OCI-LY7 (cell line): ENCODE data around the gene IRX4. TPM values are rescaled to one million over a fixed set of nuclear protein-coding genes. Genes with fewer than 3 reads are reported as not detected.

Source experiments
- BruUV-seq: library from RNA; stranded (reverse); fragments of 400-500 nt; replicated peaks from 2 replicates; lab custom pipeline; 2021; lab: Mats Ljungman, UMichigan
- CTCF ChIA-PET: fragments of 300-600 bp; sonication (Branson Sonifier 250); formaldehyde crosslinking; loops from one replicate; lab custom pipeline; 2022; ENCODE audit warnings: antibody characterized with exemption; ENCODE audit not compliant: unreplicated experiment; lab: Charles Lee
- POLR2A ChIA-PET: fragments of 300-600 bp; sonication (Branson Sonifier 250); formaldehyde crosslinking; loops from one replicate; lab custom pipeline; 2022; ENCODE audit warnings: antibody characterized with exemption; lab: Charles Lee
- DNase-seq: peaks from one replicate; pipeline ENCODE4 v3.0.0-alpha.2; 2015; ENCODE audit warnings: low spot score
- H2AFZ ChIP-seq: fragments of 200-600 bp; sonication (generic), shearing (Covaris generic); 2 replicates; pipeline ENCODE4 v1.6.1; 2014; ENCODE audit warnings: mild to moderate bottlenecking, antibody characterized with exemption, low read length, moderate library complexity
- H3K27ac ChIP-seq: fragments of 200-600 bp; sonication (generic); 2 replicates; pipeline ENCODE4 v1.5.1; 2014; ENCODE audit warnings: mixed run types, low read depth, mild to moderate bottlenecking, moderate library complexity, low read length, inconsistent platforms; ENCODE audit not compliant: poor library complexity, severe bottlenecking
- H3K36me3 ChIP-seq: fragments of 200-600 bp; sonication (generic); 2 replicates; pipeline ENCODE4 v1.6.1; 2014; ENCODE audit warnings: mild to moderate bottlenecking, antibody characterized with exemption, low read length, moderate library complexity, mixed read lengths; ENCODE audit not compliant: insufficient read depth
- H3K4me1 ChIP-seq: fragments of 200-600 bp; sonication (generic); 2 replicates; pipeline ENCODE4 v1.5.1; 2014; ENCODE audit warnings: mild to moderate bottlenecking, low read length; ENCODE audit not compliant: insufficient read depth, poor library complexity, severe bottlenecking
- H3K4me2 ChIP-seq: fragments of 200-600 bp; sonication (generic); 2 replicates; pipeline ENCODE4 v1.6.1; 2014; ENCODE audit warnings: mild to moderate bottlenecking, low read length
- H3K4me3 ChIP-seq: fragments of 200-600 bp; sonication (generic); 2 replicates; pipeline ENCODE4 v1.5.1; 2014; ENCODE audit warnings: mild to moderate bottlenecking, low read depth, low read length; ENCODE audit not compliant: poor library complexity, severe bottlenecking
- H3K79me2 ChIP-seq: fragments of 200-600 bp; sonication (generic); 2 replicates; pipeline ENCODE4 v1.6.1; 2016; ENCODE audit warnings: low read depth, mild to moderate bottlenecking, low read length, moderate library complexity, mixed read lengths; ENCODE audit not compliant: insufficient read depth
- H3K9me2 ChIP-seq: fragments of 200-600 bp; sonication (generic); 2 replicates; pipeline ENCODE4 v1.6.1; 2016; ENCODE audit warnings: mild to moderate bottlenecking, low read length, mixed read lengths; ENCODE audit not compliant: insufficient read depth
- H3K9me3 ChIP-seq: fragments of 200-600 bp; sonication (generic); 2 replicates; pipeline ENCODE4 v1.6.1; 2014; ENCODE audit warnings: mild to moderate bottlenecking, mixed run types, low read length, mixed read lengths
- H4K20me1 ChIP-seq: fragments of 200-600 bp; sonication (generic); 2 replicates; pipeline ENCODE4 v1.6.1; 2014; ENCODE audit warnings: mild to moderate bottlenecking, antibody characterized with exemption, low read length, moderate library complexity, mixed read lengths; ENCODE audit not compliant: insufficient read depth
- CTCF ChIP-seq: fragments of 200-600 bp; sonication (generic); conservative IDR thresholded peaks from 2 replicates; pipeline ENCODE4 v1.5.1; 2014; ENCODE audit warnings: mild to moderate bottlenecking, antibody characterized with exemption, low read length, moderate library complexity, mixed read lengths
- EZH2phosphoT487 ChIP-seq: fragments of 200-600 bp; sonication (generic); IDR thresholded peaks from 2 replicates; pipeline ENCODE4 v1.6.1; 2018; ENCODE audit warnings: low read depth, borderline replicate concordance, mild to moderate bottlenecking, mixed run types, antibody characterized with exemption, low read length, moderate library complexity, mixed read lengths
- intact Hi-C: fragments of 100-400 bp; cut with micrococcal nuclease; formaldehyde crosslinking; loops from one replicate; pipeline ENCODE4 v1.10.0; 2022; ENCODE audit not compliant: unreplicated experiment
- total RNA-seq, 2 experiments: library from RNA; depleted of rRNA in 1 of 2; stranded (reverse); fragments of >200 nt in 1 of 2; shearing (Covaris generic) in 1 of 2; gene quantifications; 2 replicates each; pipeline ENCODE4 v1.2.3, GENCODE V29; 2014 to 2022

The IRX4 gene
- total RNA-seq, 2 experiments from 2014 or later = not detected

GRCh38 chr5:1888541-1889251 lies 6.0 kb upstream of the IRX4 start:
- H2AFZ ChIP-seq = no peak overlapping the region
- no peak overlapping the region for H3K4me3 ChIP-seq
- no peaks in the 10 kb centered on the region for H3K9me3 ChIP-seq
- no peak overlapping the region for H3K27ac ChIP-seq
- ChIA-PET POLR2A (interaction anchor here (0.7 to 1.0 kb wide), 2 partner anchors 32 to 526 kb away, joined by 3 read pairs; no protein-coding TSS in a partner anchor), CTCF (no interaction called here)
- no peak for DNase-seq
- H3K4me2 ChIP-seq = no peak overlapping the region
- BruUV-seq = no TSS peak
- no peaks in the 10 kb centered on the region for H4K20me1 ChIP-seq
- no peaks in the 10 kb centered on the region for H3K79me2 ChIP-seq
- no peaks in the 10 kb centered on the region for H3K36me3 ChIP-seq
- TF ChIP-seq EZH2phosphoT487 (no peak), CTCF (no peak)
- H3K4me1 ChIP-seq = no peaks in the 10 kb centered on the region
- no peaks in the 10 kb centered on the region for H3K9me2 ChIP-seq
- intact Hi-C loops = no loop called here

- H4K20me1 ChIP-seq = no peaks in the 10 kb centered on the region
- H3K36me3 ChIP-seq = no peaks in the 10 kb centered on the region
- BruUV-seq = no TSS peak
- no peaks in the 10 kb centered on the region for H3K9me2 ChIP-seq
- no peak overlapping the region for H3K27ac ChIP-seq
- CTCF ChIA-PET = no interaction called here
- no peak for TF ChIP-seq CTCF
- no peak for TF ChIP-seq EZH2phosphoT487
- no peak overlapping the region for H3K4me2 ChIP-seq
- DNase-seq = no peak
- H3K79me2 ChIP-seq = no peaks in the 10 kb centered on the region
- no peak overlapping the region for H3K4me3 ChIP-seq
- no peaks in the 10 kb centered on the region for H3K4me1 ChIP-seq
- POLR2A ChIA-PET = no interaction called here
- H3K9me3 ChIP-seq = no peaks in the 10 kb centered on the region
- intact Hi-C loops = no loop called here
- no peak overlapping the region for H2AFZ ChIP-seq
These were observed 5.0 kb upstream of the IRX4 start for GRCh38 chr5:1887588-1888360.
